ENCODE data around the gene LUZP2.

DNA sequence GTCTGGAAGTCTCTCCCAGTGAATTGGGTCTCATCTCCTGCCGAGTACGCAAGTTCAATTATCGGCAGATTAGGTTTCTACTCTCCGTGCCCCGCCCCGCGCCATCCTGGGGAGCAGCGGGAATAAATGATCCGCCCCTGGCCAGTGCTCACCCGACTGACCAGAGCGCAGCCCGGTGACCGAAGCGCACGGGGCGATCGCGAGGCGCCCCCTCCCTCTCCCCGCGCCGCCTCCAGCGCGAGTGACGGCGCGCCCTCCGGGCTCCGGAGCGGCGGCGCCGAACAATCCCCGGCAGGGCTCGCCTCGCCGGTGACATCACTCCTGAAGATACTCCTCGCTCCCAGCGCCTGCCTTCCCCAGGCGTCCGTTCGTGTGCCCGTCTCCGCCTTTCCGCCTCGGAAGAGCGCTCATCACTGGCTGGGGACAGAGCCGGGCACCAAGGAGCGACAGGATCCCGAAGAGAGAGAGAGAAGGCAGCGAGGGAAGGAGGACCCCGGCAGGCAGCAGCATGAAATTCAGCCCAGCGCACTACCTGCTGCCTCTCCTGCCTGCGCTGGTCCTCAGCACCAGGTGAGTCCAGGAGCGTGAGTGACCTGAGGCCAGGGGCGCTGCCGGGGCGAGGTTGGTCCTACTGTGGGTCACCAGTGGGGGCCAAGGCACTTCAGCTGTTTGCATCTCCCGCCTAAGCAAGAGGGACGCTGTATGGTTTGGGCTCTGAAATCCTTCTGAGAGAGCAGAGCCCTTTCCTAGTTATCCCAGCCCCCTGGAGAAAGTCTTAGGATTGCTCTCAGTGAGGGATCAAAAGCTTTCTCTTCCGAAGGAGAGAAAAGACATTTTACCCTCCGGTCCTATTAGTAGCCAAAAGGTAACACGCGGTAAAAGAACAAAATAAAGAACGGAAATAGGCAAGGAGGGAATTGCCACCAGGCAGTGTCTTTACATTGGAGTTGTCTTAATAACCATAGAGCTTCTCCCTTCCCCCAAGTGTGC is at the start of gene LUZP2:
- no peak for TF ChIP-seq POLR2A (IDR thresholded peaks at IDR 0.05)
- no peak for TF ChIP-seq CTCF (IDR thresholded peaks at IDR 0.05)
